HG02970 (cell line): Measurements from ENCODE around the gene JMJD6.
"Not testable (repeated sequence)": the region's sequence is repeated elsewhere in the genome, so short reads cannot be mapped to it uniquely, and the experiment has no call there.

Source experiments
- ATAC-seq: cut with Tn5 transposase; IDR thresholded peaks from one replicate; pipeline ENCODE4 v1.9.1; 2021; ENCODE audit warnings: mild to moderate bottlenecking, moderate library complexity, moderate number of reproducible peaks; ENCODE audit not compliant: unreplicated experiment, low FRiP score

The JMJD6 gene

DNA sequence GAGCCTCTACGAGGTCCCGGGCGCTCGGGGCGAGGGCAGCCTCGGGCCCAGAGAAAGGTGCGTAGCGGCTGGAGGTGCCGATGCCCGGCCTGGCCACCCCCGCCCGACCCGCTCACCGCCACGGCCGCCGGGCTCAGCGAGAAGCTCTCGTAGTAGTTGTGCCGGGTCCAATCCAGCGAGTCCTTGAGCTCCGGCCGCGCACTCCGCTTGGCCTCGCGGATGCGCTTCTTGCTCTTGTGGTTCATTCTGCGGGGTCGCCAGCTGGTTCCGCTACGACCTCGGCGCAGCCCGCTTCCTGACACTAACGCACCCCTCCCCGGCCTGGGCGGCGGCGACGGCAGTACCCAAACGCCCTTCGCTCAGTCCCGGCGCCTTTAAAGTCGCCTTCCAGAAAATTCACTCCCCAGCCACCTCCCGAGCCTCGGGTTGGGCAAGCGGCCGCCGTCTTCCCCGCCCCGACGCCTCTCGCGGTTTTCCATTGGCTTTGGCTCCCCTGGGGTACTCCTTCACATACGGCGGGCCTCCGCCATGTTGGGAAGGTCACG, at the start of gene JMJD6:
TSS of gene JMJD6 (minus strand) at position 376 of the 545 bp plus-strand sequence. CDS start at position 245, 131 bp downstream.
- ATAC-seq, result peak; percentile 65

DNA sequence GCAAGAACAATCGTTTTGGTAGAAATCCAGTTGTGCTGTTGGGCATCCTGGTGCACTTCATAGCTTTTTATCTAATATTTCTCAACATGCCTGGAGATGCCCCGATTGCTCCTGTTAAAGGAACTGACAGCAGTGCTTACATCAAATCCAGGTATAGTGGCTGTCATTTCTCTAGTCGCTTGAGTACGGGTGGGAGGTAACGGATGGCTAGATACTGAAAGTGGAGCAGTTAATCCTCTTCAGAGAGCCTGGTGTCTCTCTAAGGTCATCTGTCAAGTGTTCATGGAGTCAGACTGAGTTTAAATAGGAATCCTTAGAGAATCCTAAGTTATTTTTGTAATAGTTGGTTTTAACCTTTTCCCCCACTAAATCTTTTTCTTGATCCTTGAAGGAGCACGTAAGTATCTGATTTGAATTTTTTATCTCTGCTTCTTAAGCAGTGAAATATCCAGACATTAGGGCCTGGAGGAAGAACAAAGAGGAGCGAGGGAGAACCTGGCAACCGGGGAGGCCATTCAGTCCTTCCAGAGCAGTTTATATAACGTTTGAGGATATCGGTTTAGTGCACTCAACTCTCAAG, 48.7 kb upstream of the JMJD6 start:
- no peak for ATAC-seq

DNA sequence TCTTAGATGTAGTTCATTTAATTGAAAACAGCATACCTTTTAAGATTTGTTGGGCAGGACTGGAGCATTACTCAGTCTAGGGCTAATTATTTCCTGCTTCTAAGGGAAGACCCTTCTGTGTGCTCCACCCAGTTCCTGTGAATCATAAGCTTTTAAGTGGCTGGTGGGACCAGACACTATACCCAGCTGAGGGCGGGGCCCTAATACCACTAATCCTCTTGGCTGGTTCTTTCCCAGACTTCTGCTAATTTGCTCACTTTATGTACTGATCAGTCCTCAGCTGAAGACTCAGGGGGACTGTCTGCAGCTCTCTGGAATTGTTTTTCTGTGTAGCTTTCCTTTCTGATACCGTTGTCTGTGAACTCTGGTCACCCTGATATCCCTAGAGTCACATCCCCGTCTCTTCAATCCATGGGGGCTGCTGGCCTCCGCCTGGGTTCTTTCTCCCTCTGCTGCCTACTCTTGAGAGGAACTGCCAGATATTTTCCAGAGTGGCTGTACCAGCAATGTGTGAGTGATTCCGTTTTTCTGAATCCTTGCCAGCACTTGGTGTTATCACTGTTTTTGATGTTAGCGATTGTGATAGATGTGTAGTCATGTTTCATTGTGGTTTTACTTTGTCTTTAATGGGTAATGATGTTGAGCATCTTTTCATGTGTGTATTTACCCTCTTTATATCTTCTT, 46.6 kb upstream of the JMJD6 start:
- ATAC-seq, result no peak

DNA sequence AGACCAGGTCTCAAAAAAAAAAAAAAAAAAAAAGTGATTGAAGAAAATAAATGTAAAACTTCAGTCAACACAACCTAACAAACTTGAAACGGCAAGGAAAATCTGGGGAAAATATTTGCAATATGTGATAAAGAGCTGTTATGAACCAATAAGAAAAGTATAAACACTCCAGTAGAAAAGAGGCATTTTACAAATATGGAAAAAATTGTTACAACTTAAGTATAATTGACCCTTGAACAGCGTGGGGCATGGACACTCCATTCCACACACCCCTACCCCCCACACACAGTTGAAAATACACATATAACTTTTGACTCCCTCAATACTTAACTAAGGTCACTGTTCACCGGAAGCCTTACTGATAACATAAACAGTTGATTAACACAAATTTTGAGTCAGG, 32.2 kb upstream of the JMJD6 start:
- ATAC-seq, result no peak

DNA sequence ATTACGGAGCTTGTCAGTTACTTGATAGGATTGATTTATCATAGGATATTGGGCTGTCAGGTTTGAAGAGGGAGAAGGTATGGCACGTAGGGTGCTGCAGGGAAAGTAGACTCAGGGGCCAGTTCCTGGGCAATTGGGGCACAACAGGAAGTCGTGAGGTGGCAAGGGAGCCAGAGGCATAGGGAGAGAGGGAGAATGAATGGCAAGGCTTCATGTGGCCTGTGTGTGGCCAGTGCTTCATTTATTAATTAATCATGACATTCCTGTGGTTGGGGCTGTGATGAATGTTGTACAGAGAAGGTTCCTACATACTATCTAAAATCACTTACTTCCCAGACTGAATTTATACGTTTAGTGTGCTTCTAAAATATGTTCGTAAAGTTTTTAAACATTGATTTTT, 30.9 kb upstream of the JMJD6 start:
- no peak for ATAC-seq

DNA sequence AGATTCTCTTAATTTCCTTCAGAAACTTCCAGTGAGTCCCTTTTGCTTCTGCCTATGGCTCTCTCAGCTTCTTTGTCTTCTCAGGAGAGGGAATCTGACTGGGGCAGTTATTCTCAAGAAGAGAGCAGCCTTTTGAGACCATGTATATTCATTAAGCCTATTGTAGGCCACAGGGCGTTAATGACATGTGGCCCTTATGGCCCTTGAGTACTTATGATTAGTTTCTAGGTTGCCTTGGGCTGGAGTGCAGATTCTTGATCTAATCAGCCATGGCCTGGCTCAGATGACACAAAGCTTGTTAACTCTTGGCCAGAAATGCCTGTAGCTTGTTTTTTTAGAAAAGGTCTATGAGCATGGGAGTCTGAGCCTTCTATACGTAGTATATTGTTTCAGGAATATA, 28.9 kb upstream of the JMJD6 start:
- ATAC-seq, result no peak

DNA sequence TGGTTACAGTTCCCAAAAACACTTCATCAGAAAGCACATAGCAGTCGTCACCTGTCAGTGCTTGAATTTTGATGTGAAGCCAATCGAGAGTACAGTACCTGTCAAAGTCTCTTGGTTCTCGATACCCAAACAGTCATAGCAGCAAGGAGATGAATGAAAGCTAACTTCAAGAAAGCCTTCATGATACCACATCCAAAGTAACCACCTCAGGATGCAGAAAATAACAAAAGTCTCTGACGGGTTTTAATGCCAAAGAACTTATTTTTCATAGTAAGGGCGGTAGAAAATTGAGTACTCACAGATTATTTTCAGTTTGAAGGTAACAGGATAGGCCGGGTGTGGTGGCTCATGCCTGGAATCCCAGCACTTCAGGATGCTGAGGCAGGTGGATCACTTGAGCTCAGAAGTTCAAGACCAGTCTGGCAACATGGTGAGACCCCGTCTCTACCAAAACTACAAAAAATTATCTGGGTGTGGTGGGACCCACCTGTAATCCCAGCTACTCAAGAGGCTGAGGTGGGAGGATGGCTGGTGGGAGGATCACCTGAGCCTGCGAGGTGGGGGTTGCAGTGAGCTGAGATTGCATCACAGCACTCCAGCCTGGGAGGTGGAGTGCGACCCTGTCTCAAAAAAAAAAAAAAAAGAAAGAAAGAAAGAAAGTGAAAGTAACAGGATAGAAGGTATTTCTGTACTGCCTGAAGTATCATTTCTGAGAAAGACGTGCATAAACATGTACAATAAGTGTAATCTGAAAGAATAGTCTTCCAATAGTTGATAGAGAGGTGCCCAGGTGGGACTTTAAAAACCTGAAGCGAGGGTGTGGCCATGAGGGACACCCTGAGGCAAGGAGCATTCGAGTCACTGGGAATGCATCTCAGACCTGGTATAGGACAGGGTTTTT, 26.9 kb upstream of the JMJD6 start:
- no peak for ATAC-seq

DNA sequence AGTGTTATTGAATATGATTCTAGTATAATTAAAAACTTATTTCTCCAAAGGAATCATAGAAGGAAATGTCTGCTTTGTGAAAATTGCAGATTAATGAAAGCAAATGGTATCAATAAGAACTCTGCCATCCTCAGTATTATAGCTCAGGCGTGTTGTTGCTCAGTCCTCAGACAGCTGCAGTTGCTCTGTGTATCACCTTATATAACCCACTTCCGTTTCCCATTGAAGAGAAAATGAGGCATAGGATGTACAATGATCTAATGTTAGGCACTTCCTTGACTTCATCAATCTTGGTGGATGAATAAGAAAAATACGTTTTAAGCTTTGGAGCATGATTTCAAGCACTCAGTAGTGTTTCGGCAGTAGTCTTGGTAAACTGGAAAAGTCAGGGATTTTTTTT, 25.6 kb upstream of the JMJD6 start:
- ATAC-seq, result no peak

DNA sequence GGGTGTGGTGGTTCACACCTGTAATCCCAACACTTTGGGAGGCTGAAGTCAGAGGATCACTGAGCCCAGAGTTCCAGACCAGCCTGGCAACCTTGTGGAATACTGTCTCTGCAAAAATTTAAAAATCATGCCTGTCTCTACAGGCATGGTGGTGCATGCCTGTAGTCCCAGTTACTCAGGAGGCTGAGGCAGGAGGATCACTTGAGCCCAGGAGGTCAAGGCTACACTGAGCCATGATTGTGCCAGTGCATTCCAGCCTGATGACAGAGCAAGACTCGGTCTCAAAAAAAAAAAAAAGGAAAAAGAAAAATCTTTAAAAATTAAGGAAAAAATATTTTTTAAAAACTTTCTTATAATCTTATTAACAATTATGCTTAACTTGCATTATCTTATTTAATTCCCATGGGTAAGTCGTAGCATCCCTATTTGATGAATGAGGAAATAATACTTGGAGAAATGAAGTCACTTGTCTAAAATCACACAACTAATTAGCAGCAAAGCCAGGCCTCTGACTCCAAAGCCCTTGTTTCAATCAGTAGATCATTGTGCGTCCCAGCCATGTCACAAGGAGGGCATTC, 25.1 kb upstream of the JMJD6 start:
- no peak for ATAC-seq

DNA sequence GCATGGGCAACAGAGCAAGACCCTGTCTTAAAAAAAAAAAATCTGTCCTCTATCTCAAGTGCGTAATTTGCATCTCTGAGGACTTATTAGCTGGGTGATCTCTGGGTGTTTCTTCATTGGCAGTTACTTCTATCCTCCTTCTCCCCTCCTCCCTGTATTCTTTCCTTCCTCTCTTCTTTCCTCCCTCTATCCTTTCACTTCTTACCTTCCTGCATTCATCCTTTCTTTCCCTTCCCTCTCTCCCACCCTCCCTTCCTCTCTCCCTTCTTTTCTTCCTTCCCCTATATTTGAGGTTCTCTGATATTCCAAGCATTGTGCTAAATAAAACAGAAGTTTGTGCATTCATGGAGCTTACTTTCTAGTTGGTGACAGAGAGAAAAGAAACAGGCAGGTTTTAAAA, 22.3 kb upstream of the JMJD6 start:
- no peak for ATAC-seq

DNA sequence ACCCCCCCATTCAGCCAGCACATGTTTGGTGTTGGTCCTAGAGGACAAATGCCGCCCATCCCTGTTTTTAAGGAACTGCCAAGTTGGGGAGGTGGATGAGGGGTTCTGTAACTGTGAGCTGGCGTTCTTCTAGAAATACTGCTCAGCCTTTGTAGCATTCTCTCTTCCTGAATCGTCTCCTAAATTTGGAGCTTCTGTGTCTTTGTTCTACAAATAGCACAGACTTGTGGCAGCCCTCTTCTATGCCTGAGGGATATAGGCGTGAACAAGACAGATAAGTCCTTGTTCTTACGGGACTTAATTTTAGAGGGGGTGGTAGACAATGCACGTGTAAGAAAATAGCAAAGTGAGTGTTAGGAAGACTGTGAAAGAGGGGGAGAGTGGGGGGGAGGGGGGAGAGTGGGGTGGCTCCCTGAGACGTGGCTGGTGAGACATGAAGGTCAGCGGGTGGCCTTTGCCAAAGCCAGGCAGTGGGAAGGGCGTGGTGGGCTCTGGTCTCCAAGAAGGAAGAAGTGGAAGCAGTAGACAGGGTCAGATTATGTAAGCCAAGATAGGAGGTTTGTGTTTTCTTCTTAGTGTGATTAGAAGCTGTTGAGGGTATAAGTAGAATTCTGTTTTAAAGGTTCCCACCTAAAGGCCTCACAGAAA, 21.4 kb upstream of the JMJD6 start:
- ATAC-seq, result no peak

DNA sequence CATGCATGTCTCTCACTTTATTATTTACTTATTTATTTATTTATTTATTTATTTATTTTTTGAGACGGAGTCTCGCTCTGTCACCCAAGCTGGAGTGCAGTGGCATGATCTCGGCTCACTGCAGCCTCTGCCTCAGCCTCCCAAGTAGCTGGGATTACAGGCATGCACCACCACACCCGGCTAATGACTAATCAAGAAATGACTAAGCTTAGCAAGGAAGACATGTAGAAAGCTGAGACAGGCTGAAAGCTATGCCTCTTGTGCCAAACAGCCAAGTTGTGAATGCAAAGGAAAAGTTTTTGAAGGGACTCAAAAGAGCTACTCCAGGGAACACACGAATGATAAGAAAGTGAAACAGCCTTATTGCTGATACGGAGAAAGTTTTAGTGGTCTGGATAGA, 19.4 kb upstream of the JMJD6 start:
- not testable (repeated sequence) for ATAC-seq

DNA sequence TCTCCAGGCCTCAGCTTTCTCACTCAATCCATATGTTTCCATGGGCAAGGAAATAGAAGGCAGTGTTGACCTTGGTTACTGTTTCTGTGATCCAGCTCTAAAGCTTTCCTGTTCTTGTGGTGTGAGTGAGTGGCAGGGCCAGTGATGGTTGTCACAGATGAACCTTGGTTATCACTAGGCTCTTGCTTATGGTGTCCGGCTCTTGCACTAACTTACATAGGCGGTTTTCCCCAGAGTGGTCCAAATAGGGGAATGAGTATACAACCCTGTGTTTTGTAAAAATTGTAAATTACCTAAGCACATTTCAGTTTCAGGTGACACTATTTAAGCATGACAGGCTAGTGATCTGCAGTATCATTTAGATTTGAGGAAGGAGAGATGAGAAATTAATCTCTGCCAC, 18.3 kb upstream of the JMJD6 start:
- no peak for ATAC-seq

DNA sequence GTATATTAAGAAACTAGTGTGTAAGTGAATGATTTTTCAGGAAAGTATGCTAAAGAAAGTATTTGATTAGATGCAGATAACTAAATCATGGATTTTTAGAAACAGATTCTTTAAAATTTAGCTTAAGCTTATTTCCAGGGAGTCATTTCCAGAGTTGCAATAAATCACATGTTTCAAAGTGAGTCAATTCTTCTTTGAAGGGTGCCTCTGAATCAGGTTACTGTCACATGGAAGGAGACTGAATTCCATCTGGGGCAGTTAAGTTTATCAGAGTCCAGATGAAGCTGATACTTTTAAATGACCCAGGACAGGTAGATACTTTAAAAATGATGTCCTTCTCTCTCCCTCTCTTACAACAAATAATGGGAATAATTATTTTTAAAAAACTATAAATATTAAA, 16.6 kb upstream of the JMJD6 start:
- no peak for ATAC-seq

DNA sequence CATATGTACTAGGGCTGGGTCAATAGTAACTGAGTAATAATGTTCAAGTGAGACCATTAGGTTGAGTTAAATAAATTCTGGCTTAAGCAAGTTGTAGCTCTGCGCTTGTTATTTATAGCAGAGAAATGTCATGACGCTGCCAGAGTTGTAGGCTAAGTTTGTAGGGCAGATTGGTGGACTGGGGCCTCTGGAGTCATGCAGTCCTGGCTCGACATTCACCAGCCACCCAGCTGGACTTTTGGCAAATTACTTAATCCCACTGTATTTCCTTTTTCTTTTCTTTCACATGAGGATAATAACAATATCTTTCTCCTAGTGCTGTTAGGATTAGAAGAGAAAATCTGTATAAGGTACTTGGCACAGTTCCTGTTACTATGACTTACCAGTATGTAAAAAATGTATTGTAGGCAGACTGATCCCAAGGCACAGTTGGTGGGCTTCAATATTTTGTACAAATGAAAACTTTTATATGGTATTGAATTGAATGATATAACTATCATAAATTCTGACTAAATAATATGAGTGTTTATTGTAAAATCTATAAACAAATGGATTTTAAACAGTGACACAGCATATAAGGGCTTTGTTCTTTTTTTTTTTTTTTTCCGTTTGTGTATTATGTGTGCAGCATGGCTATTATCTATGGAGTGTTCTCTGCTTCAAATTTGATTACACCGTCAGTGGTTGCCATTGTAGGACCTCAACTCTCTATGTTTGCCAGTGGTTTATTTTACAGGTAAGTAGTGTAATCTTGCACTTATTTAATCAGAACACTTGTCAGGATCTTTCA, 14.1 kb upstream of the JMJD6 start:
- no peak for ATAC-seq

DNA sequence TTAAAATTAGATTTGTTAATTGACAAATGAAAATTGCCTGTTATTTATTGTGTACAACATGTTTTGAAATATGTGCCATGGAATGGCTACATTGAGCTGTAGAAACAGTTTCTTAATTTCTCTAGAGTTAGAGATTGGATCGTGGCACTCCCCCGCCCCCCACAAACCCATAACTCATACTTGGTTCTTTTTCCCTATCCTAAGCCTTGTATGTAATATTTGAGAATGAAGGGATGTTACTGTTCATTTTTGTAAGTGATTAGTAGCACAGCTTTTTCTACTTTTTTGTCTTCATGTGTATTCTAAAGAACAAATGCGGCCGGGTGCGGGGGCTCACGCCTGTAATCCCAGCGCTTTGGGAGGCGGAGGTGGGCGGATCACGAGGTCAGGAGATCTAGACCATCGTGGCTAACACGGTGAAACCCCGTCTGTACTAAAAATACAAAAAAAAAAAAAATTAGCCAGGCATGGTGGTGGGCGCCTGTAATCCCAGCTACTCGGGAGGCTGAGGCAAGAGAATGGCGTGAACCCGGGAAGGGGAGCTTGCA, 13.2 kb upstream of the JMJD6 start:
- ATAC-seq, result not testable (repeated sequence)

DNA sequence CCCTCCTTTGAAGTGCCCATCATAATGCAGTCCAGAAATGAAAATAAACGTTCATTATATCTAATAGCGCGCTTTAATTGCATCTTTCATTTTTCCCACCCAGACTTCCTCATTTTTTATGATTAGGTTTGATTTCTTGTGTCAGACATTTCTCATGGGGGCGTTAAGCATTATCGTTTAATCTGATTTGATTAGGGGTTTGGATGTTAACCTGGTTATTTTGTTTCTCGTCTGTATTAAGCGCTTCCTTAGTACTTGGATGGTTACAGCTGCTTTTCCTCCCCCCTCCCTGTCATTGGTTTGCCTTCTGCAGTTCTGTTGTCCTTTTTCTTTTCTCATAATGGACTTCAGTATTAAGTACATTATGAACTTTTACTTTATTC, 12.1 kb upstream of the JMJD6 start:
- ATAC-seq, result no peak

DNA sequence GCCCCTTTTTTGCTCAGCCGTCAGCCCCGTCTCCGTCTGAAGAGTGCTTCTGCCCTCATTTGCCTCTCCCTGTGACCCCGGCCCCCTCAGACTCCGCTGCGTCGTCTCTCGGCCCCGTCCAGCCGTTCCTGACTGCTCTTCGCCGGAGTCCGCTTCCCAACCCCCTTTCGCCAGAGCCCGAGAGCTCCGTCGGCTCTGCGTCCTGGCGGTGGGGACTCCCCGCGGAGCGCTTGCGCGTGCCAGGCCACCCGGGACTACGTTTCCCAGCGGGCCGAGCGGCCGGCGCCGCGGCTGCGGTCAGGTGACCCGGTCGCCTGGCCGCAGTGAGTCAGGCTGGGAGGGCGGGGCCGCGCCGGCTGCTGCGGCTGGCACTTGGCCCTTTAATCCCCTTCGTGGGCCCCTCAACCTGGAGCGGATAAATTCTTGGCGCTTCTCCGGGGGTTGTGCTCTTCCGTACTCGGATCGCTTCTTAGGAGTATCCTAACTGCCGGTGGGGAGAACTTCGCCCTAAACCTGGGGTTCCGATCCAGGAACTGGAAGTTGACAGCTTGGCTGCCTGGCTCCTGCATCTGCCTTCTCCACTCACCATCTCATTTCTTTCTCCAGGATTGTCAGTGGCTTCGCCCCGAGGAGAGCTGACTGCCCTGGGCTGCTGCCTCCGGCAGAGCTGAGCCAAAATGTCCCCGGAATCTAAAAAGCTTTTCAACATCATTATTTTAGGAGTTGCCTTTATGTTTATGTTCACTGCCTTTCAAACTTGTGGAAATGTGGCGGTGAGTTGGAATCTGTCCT, 11.5 kb upstream of the JMJD6 start, which contains the start of gene MFSD11:
TSS of gene MFSD11 (plus strand) at position 444 of the 792 bp plus-strand sequence. CDS start at position 678, 234 bp downstream.
- peak; percentile 48 for ATAC-seq
